Osteoblast (primary cell): ENCODE measurements around the gene XYLT1. TPM values are rescaled to one million over a fixed set of nuclear protein-coding genes. Genes with fewer than 3 reads are reported as not detected.

ENCODE experiments used
- DNase-seq: peaks from one replicate; pipeline ENCODE4 v3.0.0; 2011; ENCODE audit warnings: low spot score, mixed read lengths; ENCODE audit not compliant: insufficient read length; ENCODE audit errors: missing footprints
- H2AFZ ChIP-seq: 2 replicates; pipeline ENCODE4 v1.6.0; 2011; ENCODE audit warnings: mild to moderate bottlenecking, low read length
- H3K27ac ChIP-seq: 2 replicates; pipeline ENCODE4 v1.5.1; 2011; ENCODE audit warnings: mild to moderate bottlenecking, low read depth, low read length, moderate library complexity
- H3K27me3 ChIP-seq: 2 replicates; pipeline ENCODE4 v1.6.0; 2012; ENCODE audit warnings: mild to moderate bottlenecking, control low read depth, inconsistent platforms, low read length, moderate library complexity; ENCODE audit not compliant: insufficient read depth
- H3K36me3 ChIP-seq: 2 replicates; pipeline ENCODE4 v1.5.1; 2011; ENCODE audit warnings: mild to moderate bottlenecking, low read length, control low read depth, moderate library complexity; ENCODE audit not compliant: insufficient read depth
- H3K4me1 ChIP-seq: 2 replicates; pipeline ENCODE4 v1.5.1; 2011; ENCODE audit warnings: mild to moderate bottlenecking, low read length, control low read depth, moderate library complexity; ENCODE audit not compliant: insufficient read depth
- H3K4me2 ChIP-seq: 2 replicates; pipeline ENCODE4 v1.6.0; 2011; ENCODE audit warnings: mild to moderate bottlenecking, low read length; ENCODE audit not compliant: insufficient read depth
- H3K4me3 ChIP-seq: fragments of 200-600 bp; sonication (generic); 3 replicates; pipeline ENCODE4 v1.5.1; 2012; ENCODE audit warnings: mild to moderate bottlenecking, low read length, inconsistent platforms; ENCODE audit not compliant: insufficient read depth
- H3K79me2 ChIP-seq: 2 replicates; pipeline ENCODE4 v1.6.0; 2012; ENCODE audit warnings: mild to moderate bottlenecking, low read length, control low read depth, inconsistent platforms; ENCODE audit not compliant: insufficient read depth
- H3K9me3 ChIP-seq: 2 replicates; pipeline ENCODE4 v1.5.1; 2011; ENCODE audit warnings: low read depth, low read length, control low read depth
- H4K20me1 ChIP-seq: 2 replicates; pipeline ENCODE4 v1.6.0; 2012; ENCODE audit warnings: mild to moderate bottlenecking, low read length, control low read depth; ENCODE audit not compliant: insufficient read depth
- CTCF ChIP-seq: IDR thresholded peaks from 2 replicates; pipeline ENCODE4 v1.5.1; 2011; ENCODE audit warnings: mild to moderate bottlenecking, low read depth, low read length, moderate library complexity; ENCODE audit errors: extremely low read depth
- total RNA-seq: library from RNA; depleted of rRNA; stranded (reverse); fragments of >200 nt; gene quantifications from 2 replicates; pipeline ENCODE4 v1.2.3, GENCODE V29; 2012

The XYLT1 gene
- total RNA-seq, 1 donor: 43.4 TPM

- Histone ChIP-seq H3K27me3 (no peaks in the 10 kb centered on the region), H4K20me1 (peaks cover 4% of the 10 kb centered on the region), H3K4me2 (no peak overlapping the region), H3K4me3 (no peak overlapping the region), H3K79me2 (no peaks in the 10 kb centered on the region), H3K4me1 (no peaks in the 10 kb centered on the region), H3K27ac (no peak overlapping the region), H2AFZ (no peak overlapping the region), H3K36me3 (no peaks in the 10 kb centered on the region), H3K9me3 (no peaks in the 10 kb centered on the region)
- no peak for TF ChIP-seq CTCF
- DNase-seq: no peak
These were observed 266.1 kb downstream of the XYLT1 start for GRCh38 chr16:17204644-17205043.

GRCh38 chr16:17204206-17204605 lies 266.6 kb downstream of the XYLT1 start:
- DNase-seq: no peak
- TF ChIP-seq CTCF: no peak
- H4K20me1 ChIP-seq: peaks cover 3% of the 10 kb centered on the region

GRCh38 chr16:17203424-17203823 lies 267.3 kb downstream of the XYLT1 start:
- H3K4me3 ChIP-seq: no peak overlapping the region
- H3K4me2 ChIP-seq: no peak overlapping the region
- no peaks in the 10 kb centered on the region for H3K4me1 ChIP-seq
- H3K79me2 ChIP-seq: no peaks in the 10 kb centered on the region
- H3K36me3 ChIP-seq: peaks cover 4% of the 10 kb centered on the region
- H3K27ac ChIP-seq: no peak overlapping the region
- no peaks in the 10 kb centered on the region for H3K27me3 ChIP-seq
- no peaks in the 10 kb centered on the region for H3K9me3 ChIP-seq
- H4K20me1 ChIP-seq: no peaks in the 10 kb centered on the region
- no peak for DNase-seq
- no peak for TF ChIP-seq CTCF
- H2AFZ ChIP-seq: no peak overlapping the region

More at GRCh38 chr16:17204206-17204605, 266.6 kb downstream of the XYLT1 start:
- H2AFZ ChIP-seq: no peak overlapping the region
- H3K4me3 ChIP-seq: no peak overlapping the region
- no peaks in the 10 kb centered on the region for H3K9me3 ChIP-seq
- H3K4me2 ChIP-seq: no peak overlapping the region
- no peaks in the 10 kb centered on the region for H3K27me3 ChIP-seq
- H3K79me2 ChIP-seq: no peaks in the 10 kb centered on the region
- H3K4me1 ChIP-seq: no peaks in the 10 kb centered on the region
- peaks cover under 1% of the 10 kb centered on the region for H3K36me3 ChIP-seq
- H3K27ac ChIP-seq: no peak overlapping the region

GRCh38 chr16:17199135-17199534 lies 271.6 kb downstream of the XYLT1 start:
- no peak for DNase-seq
- no peak overlapping the region for H3K27ac ChIP-seq
- H4K20me1 ChIP-seq: peaks cover 4% of the 10 kb centered on the region
- H3K4me1 ChIP-seq: no peaks in the 10 kb centered on the region
- H3K36me3 ChIP-seq: peaks cover 13% of the 10 kb centered on the region
- no peaks in the 10 kb centered on the region for H3K27me3 ChIP-seq
- no peaks in the 10 kb centered on the region for H3K79me2 ChIP-seq
- no peak for TF ChIP-seq CTCF
- H3K4me3 ChIP-seq: no peak overlapping the region
- H2AFZ ChIP-seq: no peak overlapping the region
- H3K9me3 ChIP-seq: no peaks in the 10 kb centered on the region
- H3K4me2 ChIP-seq: no peak overlapping the region
